GM12892 (cell line): ENCODE data around the gene SRPX2.

Source experiments
- POLR2A ChIP-seq: IDR thresholded peaks from 2 replicates; pipeline ENCODE4 v1.6.1; 2011; ENCODE audit warnings: low read depth, low read length, control low read depth
- POLR2AphosphoS5 ChIP-seq: IDR thresholded peaks from 2 replicates; pipeline ENCODE4 v1.6.1; 2011; ENCODE audit warnings: low read depth, low read length, control low read depth
- TAF1 ChIP-seq: IDR thresholded peaks from 2 replicates; pipeline ENCODE4 v1.6.1; 2011; ENCODE audit warnings: low read depth, mild to moderate bottlenecking, control low read depth, low read length, borderline replicate concordance

GRCh38 chrX:100721328-100721727 lies 77.3 kb downstream of the SRPX2 start:
- TF ChIP-seq TAF1: no peak
- TF ChIP-seq POLR2A: no peak
- TF ChIP-seq POLR2AphosphoS5: no peak
